DOHH2 (cell line): Measurements from ENCODE around the gene SNRNP25.
"Not testable (repeated sequence)": the region's sequence is repeated elsewhere in the genome, so short reads cannot be mapped to it uniquely, and the experiment has no call there.

Experiments
- CTCF ChIP-seq: fragments of 200-600 bp; sonication (generic); IDR thresholded peaks from one replicate; pipeline ENCODE4 v1.5.1; 2014; ENCODE audit warnings: antibody characterized with exemption, mild to moderate bottlenecking, low read depth, low read length; ENCODE audit not compliant: poor library complexity, severe bottlenecking
- EZH2phosphoT487 ChIP-seq: fragments of 200-600 bp; sonication (generic); IDR thresholded peaks from 2 replicates; pipeline ENCODE4 v1.6.1; 2017; ENCODE audit warnings: borderline replicate concordance, mild to moderate bottlenecking, antibody characterized with exemption, low read length, moderate library complexity, mixed read lengths

- not testable (repeated sequence) for TF ChIP-seq CTCF, EZH2phosphoT487
Observed at GRCh38 chr16:17062-17765, 36.4 kb upstream of the SNRNP25 start.
